Hematopoietic multipotent progenitor cell treated with erythropoietin and hydrocortisone succinate and interleukin-3 and kit ligand, for 17 days (in vitro differentiated cells): ENCODE data around the gene GFER.
"Not testable (repeated sequence)": the region's sequence is repeated elsewhere in the genome, so short reads cannot be mapped to it uniquely, and the experiment has no call there.

Experiments used
- DNase-seq: peaks from one replicate; pipeline ENCODE4 v3.0.0-alpha.2; 2015; ENCODE audit warnings: low spot score

Gene GFER

GRCh38 chr16:2026461-2027023 lies 42.5 kb downstream of the GFER start, which contains the start of gene NHERF2:
TSS of gene NHERF2 (plus strand) at chr16:2026902. CDS start at chr16:2027006, 104 bp downstream.
- DNase-seq, result no peak

GRCh38 chr16:2027024-2028010 lies 43.3 kb downstream of the GFER start:
- DNase-seq, result no peak

- no peak for DNase-seq
Observed at GRCh38 chr16:2028146-2028545, 44.2 kb downstream of the GFER start.

GRCh38 chr16:2028620-2029220 lies 44.7 kb downstream of the GFER start:
- no peak for DNase-seq

- no peak for DNase-seq
Observed at GRCh38 chr16:2029350-2029749, 45.4 kb downstream of the GFER start.

- no peak for DNase-seq
Observed at GRCh38 chr16:2030036-2030435, 46.0 kb downstream of the GFER start.

- DNase-seq, result no peak
Observed at GRCh38 chr16:2031081-2031577, 47.1 kb downstream of the GFER start.

- DNase-seq, result no peak
Observed at GRCh38 chr16:2032285-2033056, 48.5 kb downstream of the GFER start.

- DNase-seq, result no peak
Observed at GRCh38 chr16:2033057-2033908, 49.3 kb downstream of the GFER start.

- DNase-seq, result not testable (repeated sequence)
Observed at GRCh38 chr16:2033909-2034695, 50.1 kb downstream of the GFER start.

GRCh38 chr16:2034696-2035430 lies 50.9 kb downstream of the GFER start:
- no peak for DNase-seq

- DNase-seq, result no peak
Observed at GRCh38 chr16:2035431-2036199, 51.6 kb downstream of the GFER start.

- no peak for DNase-seq
Observed at GRCh38 chr16:2036200-2036966, 52.4 kb downstream of the GFER start.

GRCh38 chr16:2037115-2037514 lies 53.1 kb downstream of the GFER start:
- no peak for DNase-seq
